ENCODE results near the gene GRM4. TPM values are rescaled to one million over a fixed set of nuclear protein-coding genes. Genes with fewer than 3 reads are reported as not detected.

GRM4 gene
- total RNA-seq, 1 experiment from 2014 or later, result 5.6 TPM

- Mint-ChIP-seq H3K9me3 (no peaks in the 10 kb centered on the region), H3K27me3 (ENCODE audit: low read depth) (peaks cover 3% of the 10 kb centered on the region; the same call in 1 of the 2 replicates)
- no peak overlapping the region for H3K18ac ChIP-seq (ENCODE audit: insufficient read length, low read depth, low read length)
Measured at GRCh38 chr6:34064675-34065074, 81.2 kb downstream of the GRM4 start.

More at GRCh38 chr6:34064675-34065074, 81.2 kb downstream of the GRM4 start:
- Histone ChIP-seq H3K56ac (ENCODE audit: insufficient read length, low read depth, low read length) (no peak overlapping the region), H2BK20ac (ENCODE audit: low read depth, low read length, poor library complexity, severe bottlenecking) (no peak overlapping the region), H3K4me2 (ENCODE audit: insufficient read depth, insufficient read length, low read length) (no peak overlapping the region), H4K8ac (replicated peaks; ENCODE audit: insufficient read length, low read depth, low read length) (no peak overlapping the region), H3K9ac (ENCODE audit: extremely low read depth, insufficient read length, low read length) (no peak overlapping the region), H2BK15ac (ENCODE audit: low read depth, low read length) (no peak overlapping the region), H4K5ac (ENCODE audit: insufficient read length, low read depth, low read length) (no peak overlapping the region), H3K79me2 (ENCODE audit: insufficient read depth, low read length) (no peaks in the 10 kb centered on the region), H3K23ac (ENCODE audit: insufficient read length, low read depth, low read length) (no peak overlapping the region), H2BK5ac (ENCODE audit: insufficient read length, low read length) (no peak overlapping the region), H4K91ac (ENCODE audit: insufficient read length, low read depth, low read length) (no peak overlapping the region), H2BK120ac (ENCODE audit: low read depth, low read length, poor library complexity, severe bottlenecking) (no peak overlapping the region), H2AFZ (ENCODE audit: low read length) (no peak overlapping the region), H3K4ac (ENCODE audit: low read depth, low read length) (no peak overlapping the region), H2AK5ac (ENCODE audit: insufficient read length, low read length) (no peak overlapping the region), H3K4me1 (ENCODE audit: insufficient read depth, low read length) (no peaks in the 10 kb centered on the region), H3K14ac (ENCODE audit: insufficient read depth, low read length) (no peak overlapping the region), H3K27me3 (ENCODE audit: insufficient read depth, low read length) (no peaks in the 10 kb centered on the region), H3T11ph (ENCODE audit: low read length) (no peak overlapping the region), H3K27ac (ENCODE audit: insufficient read length, low read depth, low read length) (no peak overlapping the region), H2BK12ac (ENCODE audit: insufficient read length, low read depth, low read length) (no peak overlapping the region), H3K23me2 (ENCODE audit: insufficient read length, low read depth, low read length, poor library complexity, severe bottlenecking) (no peaks in the 10 kb centered on the region), H3K9me3 (ENCODE audit: control insufficient read depth, low read depth, low read length) (no peaks in the 10 kb centered on the region), H3K79me1 (ENCODE audit: insufficient read depth, low read depth, low read length, poor library complexity, severe bottlenecking) (no peaks in the 10 kb centered on the region), H4K20me1 (ENCODE audit: control insufficient read depth, insufficient read depth, insufficient read length) (no peaks in the 10 kb centered on the region)
- Mint-ChIP-seq H3K27ac (no peak overlapping the region), H3K4me3 (no peak overlapping the region), H3K36me3 (ENCODE audit: insufficient read depth in 1 of 3, low read depth in 3 of 3) (no peaks in the 10 kb centered on the region), H3K4me1 (peaks cover 2 to 7% of the 10 kb centered on the region in 2 experiments; a peak in 2 of 4 replicates)
- no CpG with 5 or more reads among the region's 7 CpGs for WGBS (ENCODE audit: extremely low coverage, insufficient read length, low lambda C conversion rate)
- no peak for TF ChIP-seq CTCF (conservative IDR thresholded peaks at IDR 0.05)
- no peak for DNase-seq

Data from H9 (cell line).